Measurements from ENCODE around the gene NPTXR.

The NPTXR gene

GRCh38 chr22:38844315-38845003, 631 bp upstream of the NPTXR start:
- CTCF ChIA-PET, result no interaction called here
- H3K27ac ChIP-seq, result no peak overlapping the region
- DNase-seq (ENCODE audit: low spot score), result no peak
- no peak for TF ChIP-seq CTCF (conservative IDR thresholded peaks at IDR 0.05; ENCODE audit: low read depth)
- POLR2A ChIA-PET (ENCODE audit: low non-redundant PET), result no interaction called here

DNA sequence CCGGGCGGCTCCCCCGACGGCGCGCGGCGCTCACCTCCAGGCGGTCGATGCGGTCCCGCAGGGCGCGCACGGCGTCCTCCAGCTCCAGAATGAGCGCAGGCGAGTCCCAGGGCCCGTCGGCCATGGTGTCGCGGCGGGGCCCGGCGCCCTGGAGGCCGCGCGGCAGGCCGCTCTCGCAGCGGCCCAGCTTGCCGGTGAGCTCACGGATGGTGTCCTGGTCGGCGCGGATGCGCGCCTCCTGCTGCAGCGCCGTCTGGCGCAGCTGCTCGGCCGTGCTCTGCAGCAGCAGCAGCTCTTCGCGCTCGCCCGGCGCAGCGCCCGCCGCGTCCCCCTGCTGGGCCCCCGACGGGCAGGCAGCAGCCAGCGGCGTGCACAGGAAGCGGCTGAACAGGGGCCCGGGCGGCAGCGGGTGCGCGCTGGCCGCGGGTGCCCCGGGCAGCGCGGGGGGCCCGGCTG, 599 bp downstream of the NPTXR start:
- peak; percentile 45 for TF ChIP-seq CTCF (conservative IDR thresholded peaks at IDR 0.05; ENCODE audit: low read depth)
- CTCF ChIA-PET, result interaction anchor here (0.6 to 1.2 kb wide), 2 partner anchors 15 to 74 kb away, joined by 3 to 6 read pairs; no protein-coding TSS in a partner anchor
- DNase-seq (ENCODE audit: low spot score), result peak; percentile 32
- POLR2A ChIA-PET (ENCODE audit: low non-redundant PET), result interaction anchor here (0.5 to 0.6 kb wide), 2 partner anchors 79 to 85 kb away, joined by 3 read pairs; no protein-coding TSS in a partner anchor
- H3K27ac ChIP-seq, result no peak overlapping the region; the same call in 1 of the 2 replicates

DNA sequence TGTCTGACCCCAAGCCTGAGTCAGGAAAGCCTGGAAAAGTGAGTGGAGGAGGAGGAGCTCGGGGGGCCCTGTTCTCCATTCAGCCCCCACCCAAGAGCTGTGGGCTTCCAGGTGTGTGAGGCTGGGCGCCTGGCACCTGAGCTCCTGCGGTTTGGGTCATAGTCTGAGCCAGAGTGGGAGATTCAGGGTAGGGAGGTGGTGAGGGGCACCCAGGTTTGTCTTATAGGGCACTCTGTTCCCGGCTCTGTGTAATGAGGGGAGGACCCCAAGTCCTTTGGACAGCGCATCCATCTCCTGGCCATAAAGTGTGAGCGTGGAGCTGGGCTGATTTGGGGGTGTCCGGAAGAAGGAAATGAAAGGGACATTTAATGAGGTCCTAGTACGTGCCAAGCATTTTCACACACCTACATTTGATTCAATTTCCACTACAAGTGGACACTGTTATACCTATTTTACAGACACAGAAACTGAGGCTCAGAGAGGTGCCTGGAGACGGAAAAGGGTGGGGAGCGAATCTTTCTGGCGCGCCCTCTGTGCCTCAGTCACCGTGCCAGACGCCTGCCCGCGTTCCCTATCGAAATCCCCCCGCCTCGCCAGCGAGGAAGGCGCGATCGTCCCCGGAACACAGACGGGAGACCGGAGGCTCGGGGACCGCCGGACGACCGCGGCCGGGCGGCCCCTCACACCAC, 1.2 kb downstream of the NPTXR start:
- POLR2A ChIA-PET (ENCODE audit: low non-redundant PET), result interaction anchor here (0.5 to 0.6 kb wide), 2 partner anchors 78 to 85 kb away, joined by 3 read pairs; no protein-coding TSS in a partner anchor
- H3K27ac ChIP-seq, result no peak overlapping the region; the same call in 1 of the 2 replicates
- no peak for DNase-seq (ENCODE audit: low spot score)
- CTCF ChIA-PET, result interaction anchor here (0.6 to 1.2 kb wide), 2 partner anchors 14 to 74 kb away, joined by 3 to 6 read pairs; no protein-coding TSS in a partner anchor
- no peak for TF ChIP-seq CTCF (conservative IDR thresholded peaks at IDR 0.05; ENCODE audit: low read depth)

GRCh38 chr22:38841635-38842034, 2.2 kb downstream of the NPTXR start:
- ChIA-PET POLR2A (ENCODE audit: low non-redundant PET) (interaction anchor here (0.6 kb wide), 1 partner anchor 18 kb away, joined by 5 read pairs; no protein-coding TSS in a partner anchor), CTCF (no interaction called here)
- DNase-seq (ENCODE audit: low spot score), result no peak
- TF ChIP-seq CTCF (conservative IDR thresholded peaks at IDR 0.05; ENCODE audit: low read depth), result no peak
- no peak overlapping the region for H3K27ac ChIP-seq

DNA sequence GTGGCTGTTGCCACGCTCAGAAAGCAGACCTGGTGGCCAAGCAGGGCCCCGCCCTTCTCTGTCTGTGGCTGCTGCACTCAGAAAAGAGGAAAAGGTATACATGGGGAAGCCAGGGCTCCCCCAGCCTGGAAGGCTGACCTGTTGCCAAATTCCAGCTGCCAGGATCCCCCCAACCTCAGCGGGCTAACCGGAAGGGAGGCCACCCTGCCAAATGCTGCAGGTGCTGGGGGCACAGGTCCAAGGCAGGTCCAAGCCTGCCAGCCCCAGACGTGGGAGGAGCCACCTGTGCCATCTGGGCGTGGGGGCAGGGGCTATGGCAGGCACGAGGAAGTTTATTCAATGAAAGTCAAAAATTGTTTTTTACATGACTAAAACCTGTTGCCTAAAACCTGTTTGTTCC, 2.6 kb downstream of the NPTXR start:
- ChIA-PET CTCF (no interaction called here), POLR2A (ENCODE audit: low non-redundant PET) (no interaction called here)
- H3K27ac ChIP-seq, result no peak overlapping the region
- no peak for TF ChIP-seq CTCF (conservative IDR thresholded peaks at IDR 0.05; ENCODE audit: low read depth)
- no peak for DNase-seq (ENCODE audit: low spot score)

DNA sequence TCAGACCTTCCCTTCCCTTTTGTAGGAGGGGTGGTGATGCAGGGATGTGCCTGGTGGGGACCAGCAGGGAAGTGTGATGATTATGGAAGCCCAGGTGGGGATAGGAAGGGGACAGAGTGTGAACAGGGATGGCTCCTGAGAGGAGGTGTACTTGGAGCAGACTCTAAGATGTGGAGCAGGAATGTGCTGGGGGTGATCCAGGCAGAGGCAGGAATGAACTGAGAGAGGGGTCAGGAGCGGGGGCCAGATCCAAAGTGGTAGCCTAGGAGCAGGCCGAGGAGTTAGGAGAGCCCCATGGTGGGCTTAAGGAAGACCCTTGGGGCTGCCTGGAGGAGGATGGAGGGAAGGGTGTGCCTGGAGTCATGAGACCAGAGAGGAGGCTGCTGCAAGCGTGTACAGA, 3.7 kb downstream of the NPTXR start:
- ChIA-PET CTCF (interaction anchor here (0.6 kb wide), 1 partner anchor 446 kb away, joined by 3 read pairs; no protein-coding TSS in a partner anchor), POLR2A (ENCODE audit: low non-redundant PET) (no interaction called here)
- no peak overlapping the region for H3K27ac ChIP-seq
- no peak for TF ChIP-seq CTCF (conservative IDR thresholded peaks at IDR 0.05; ENCODE audit: low read depth)
- no peak for DNase-seq (ENCODE audit: low spot score)

Data from RWPE1 (cell line).